HG03558 (cell line): ENCODE results near the gene MEIOC.
"Not testable (repeated sequence)": the region's sequence is repeated elsewhere in the genome, so short reads cannot be mapped to it uniquely, and the experiment has no call there.

ENCODE experiments used
- ATAC-seq: cut with Tn5 transposase; IDR thresholded peaks from one replicate; pipeline ENCODE4 v1.9.1; 2021; ENCODE audit warnings: moderate number of reproducible peaks; ENCODE audit not compliant: unreplicated experiment; ENCODE audit errors: extremely low read depth

MEIOC gene

DNA sequence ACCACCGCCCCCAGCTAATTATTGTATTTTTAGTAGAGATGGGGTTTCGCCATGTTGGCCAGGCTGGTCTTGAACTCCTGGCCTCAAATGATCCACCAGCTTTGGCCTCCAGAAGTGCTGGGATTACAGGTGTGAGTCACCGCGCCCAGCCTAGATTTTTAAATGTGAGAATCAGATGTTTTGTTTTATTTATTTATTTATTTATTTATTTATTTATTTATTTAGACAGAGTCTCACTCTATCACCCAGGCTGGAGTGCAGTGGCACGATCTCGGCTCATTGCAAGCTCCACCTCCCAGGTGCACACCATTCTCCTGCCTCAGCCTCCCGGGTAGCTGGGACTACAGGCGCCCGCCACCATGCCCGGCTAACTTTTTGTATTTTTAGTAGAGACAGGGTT lies 44.0 kb downstream of the MEIOC start:
- ATAC-seq, result not testable (repeated sequence)

DNA sequence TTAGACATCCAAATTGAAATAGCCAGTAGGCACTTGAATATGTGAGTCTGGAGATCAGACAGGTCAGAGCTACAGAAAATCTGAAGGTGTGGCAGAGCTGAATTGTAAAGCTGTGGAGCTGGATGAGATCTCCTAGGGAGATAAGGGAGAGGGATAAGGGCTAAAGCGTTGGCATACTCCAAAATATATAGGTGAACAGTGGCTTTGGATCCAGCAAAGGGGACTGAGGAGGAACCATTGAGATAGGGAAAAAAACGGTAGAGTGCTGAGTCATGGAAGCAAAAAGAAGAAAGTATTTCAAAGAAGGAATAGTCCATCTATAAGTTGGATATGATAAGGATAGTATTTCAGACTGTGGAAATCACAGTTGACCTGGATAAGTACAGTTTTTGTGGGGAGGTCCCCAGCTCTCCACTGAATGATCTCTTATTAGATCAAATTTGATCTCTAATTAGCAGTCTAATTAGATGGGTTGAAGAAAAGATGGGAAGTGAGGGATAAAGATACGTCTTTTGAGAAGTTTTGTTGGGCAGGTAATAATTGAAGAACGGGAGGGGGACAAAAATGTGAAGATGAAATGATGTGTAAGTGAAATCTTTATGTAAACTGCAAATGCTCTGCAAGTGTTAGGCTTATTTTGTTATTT lies 51.6 kb downstream of the MEIOC start:
- no peak for ATAC-seq

DNA sequence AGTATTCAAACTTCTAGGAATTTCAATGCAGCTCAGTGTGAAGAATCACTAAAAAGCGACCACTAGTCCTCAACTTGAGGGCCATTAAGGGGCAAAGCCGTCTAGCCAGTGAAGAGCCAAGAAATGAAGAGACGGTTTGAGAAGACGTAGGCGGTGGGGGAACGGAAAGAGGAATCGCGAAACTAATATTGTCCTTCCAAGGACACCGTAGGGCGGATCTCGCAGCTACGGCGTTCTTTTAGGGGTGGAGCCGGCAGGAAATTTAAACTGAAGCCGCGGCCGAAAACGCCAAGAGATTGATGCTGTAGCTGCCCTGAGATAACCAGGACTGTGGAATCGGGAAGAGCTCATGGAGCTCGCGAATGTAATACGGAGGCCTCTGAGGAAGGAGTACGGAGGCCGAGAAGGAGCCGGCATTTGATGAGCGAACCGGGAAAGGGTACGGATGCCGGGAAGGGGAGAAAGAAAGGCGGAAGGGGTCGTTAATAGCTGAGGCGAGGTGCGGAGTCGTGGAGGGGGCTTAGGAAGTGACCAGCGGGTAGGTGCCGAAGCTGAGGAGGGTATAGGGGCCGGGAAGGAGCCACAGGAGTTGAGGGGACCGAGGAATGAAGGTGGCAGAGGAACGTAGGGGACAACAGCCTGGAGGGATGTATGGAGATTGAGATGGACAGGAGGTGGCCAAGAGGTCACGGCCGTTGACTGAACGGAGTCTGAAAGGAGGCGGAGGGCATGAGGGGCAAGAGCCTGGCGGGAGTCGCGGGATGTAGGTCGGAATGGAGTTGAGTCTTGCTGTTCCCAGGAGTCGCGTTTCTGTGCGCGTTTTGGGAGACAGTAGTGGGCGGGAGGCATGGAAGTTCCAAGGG lies 52.4 kb downstream of the MEIOC start, which contains the start of gene DBF4B:
Gene DBF4B (plus strand): TSS at position 265 of the 863 bp plus-strand sequence. CDS start 156 bp downstream, at position 421.
- ATAC-seq, result no peak

DNA sequence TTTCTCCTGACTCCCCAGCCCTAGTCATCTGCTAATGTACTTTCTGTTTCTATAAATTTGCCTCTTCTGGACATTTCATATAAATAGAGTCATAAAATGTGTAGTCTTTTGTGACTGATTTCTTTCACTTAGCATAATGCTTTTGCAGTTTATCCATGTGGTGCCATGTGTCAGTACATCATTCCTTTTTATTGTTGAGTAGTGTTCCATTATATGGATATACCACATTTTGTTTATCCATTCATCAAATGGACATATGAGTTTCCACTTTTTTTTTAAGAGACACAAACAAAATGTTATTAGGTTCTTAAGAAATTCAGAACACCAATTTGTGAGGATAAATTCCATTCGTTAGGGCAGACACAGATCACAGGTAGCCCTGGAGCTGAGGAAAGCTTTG lies 63.2 kb downstream of the MEIOC start:
- ATAC-seq, result no peak

DNA sequence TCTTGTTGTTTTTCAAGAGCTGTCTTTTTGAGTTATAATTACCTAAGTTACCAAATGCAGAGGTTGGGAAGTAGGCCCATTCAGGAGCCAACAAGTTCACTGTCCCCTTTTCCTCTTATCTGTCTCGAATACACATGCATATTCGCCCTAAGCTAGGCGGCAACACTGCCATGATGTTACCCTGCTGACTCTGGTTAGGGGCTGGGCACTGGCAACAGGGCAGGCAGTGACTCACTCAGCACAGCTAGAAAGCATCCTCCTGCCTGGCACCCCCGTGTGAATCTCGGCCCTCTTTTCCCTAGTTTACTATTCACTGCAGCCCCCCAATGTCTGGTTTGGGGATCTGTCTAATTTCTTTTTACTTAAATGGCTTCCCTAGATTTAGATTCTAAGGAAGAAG lies 66.0 kb downstream of the MEIOC start:
- ATAC-seq, result no peak
